HepG2 (cell line): ENCODE results near the gene NRL. TPM values are rescaled to one million over a fixed set of nuclear protein-coding genes. Genes with fewer than 3 reads are reported as not detected.

ENCODE experiments used
- ARHGAP35 ChIP-seq: sonication (generic); formaldehyde crosslinking; IDR thresholded peaks from 2 replicates; pipeline ENCODE4 v1.9.0; 2022; ENCODE audit warnings: mild to moderate bottlenecking, inconsistent platforms, moderate library complexity, missing genetic modification reagents, borderline replicate concordance
- BCL6 ChIP-seq: IDR thresholded peaks from 2 replicates; pipeline ENCODE4 v1.6.1; 2016; ENCODE audit warnings: missing genetic modification reagents, missing compliant biosample characterization
- BRF2 ChIP-seq: sonication (generic); formaldehyde crosslinking; IDR thresholded peaks from 2 replicates; pipeline ENCODE4 v1.8.1; 2022; ENCODE audit warnings: mild to moderate bottlenecking, missing genetic modification reagents
- CENPX ChIP-seq: sonication (generic); formaldehyde crosslinking; IDR thresholded peaks from 2 replicates; pipeline ENCODE4 v1.9.0; 2021; ENCODE audit warnings: mild to moderate bottlenecking, missing genetic modification reagents, moderate library complexity
- EZH2 ChIP-seq: conservative IDR thresholded peaks from 2 replicates; pipeline ENCODE4 v1.6.1; 2012; ENCODE audit warnings: mild to moderate bottlenecking, low read depth, low read length, moderate library complexity
- GLI4 ChIP-seq: sonication (generic); formaldehyde crosslinking; IDR thresholded peaks from 2 replicates; pipeline ENCODE4 v1.5.1; 2020; ENCODE audit warnings: missing genetic modification reagents, mild to moderate bottlenecking, moderate library complexity, borderline replicate concordance
- KAT8 ChIP-seq: IDR thresholded peaks from 2 replicates; pipeline ENCODE4 v1.6.1; 2016; ENCODE audit warnings: missing genetic modification reagents, missing compliant biosample characterization
- KDM4B ChIP-seq: sonication (generic); formaldehyde crosslinking; IDR thresholded peaks from 2 replicates; pipeline ENCODE4 v1.4.0; 2020; ENCODE audit warnings: missing genetic modification reagents
- KLF9 ChIP-seq: IDR thresholded peaks from 2 replicates; pipeline ENCODE4 v1.6.1; 2016; ENCODE audit warnings: low read depth
- MAFK ChIP-seq, 2 experiments: IDR thresholded peaks in 1 of 2; conservative IDR thresholded peaks in 1 of 2; 2 replicates each; pipeline ENCODE4 v1.6.1; 2011; ENCODE audit warnings: improper control_type of control experiment in 2 of 2, low read length in 2 of 2
- ZC3H4 ChIP-seq: sonication (generic); formaldehyde crosslinking; IDR thresholded peaks from 2 replicates; pipeline ENCODE4 v1.4.0; 2020; ENCODE audit warnings: missing genetic modification reagents, borderline replicate concordance
- ZFP91 ChIP-seq: sonication (generic); formaldehyde crosslinking; IDR thresholded peaks from 2 replicates; pipeline ENCODE4 v1.9.0; 2022; ENCODE audit warnings: missing genetic modification reagents, mild to moderate bottlenecking, borderline replicate concordance
- ZIK1 ChIP-seq: sonication (generic); formaldehyde crosslinking; IDR thresholded peaks from 2 replicates; pipeline ENCODE4 v1.5.0; 2020; ENCODE audit warnings: mild to moderate bottlenecking, low read depth, missing genetic modification reagents, borderline replicate concordance
- ZKSCAN5 ChIP-seq: sonication (generic); formaldehyde crosslinking; IDR thresholded peaks from 2 replicates; pipeline ENCODE4 v1.5.1; 2020; ENCODE audit warnings: mild to moderate bottlenecking, missing genetic modification reagents
- ZNF280D ChIP-seq: sonication (generic); formaldehyde crosslinking; IDR thresholded peaks from 2 replicates; pipeline ENCODE4 v1.5.1; 2020; ENCODE audit warnings: mild to moderate bottlenecking, missing genetic modification reagents
- ZNF431 ChIP-seq: sonication (generic); formaldehyde crosslinking; IDR thresholded peaks from 2 replicates; pipeline ENCODE4 v1.9.0; 2022; ENCODE audit warnings: missing genetic modification reagents, low read depth, mild to moderate bottlenecking, borderline replicate concordance
- ZNF709 ChIP-seq: sonication (generic); formaldehyde crosslinking; IDR thresholded peaks from 2 replicates; pipeline ENCODE4 v1.5.0; 2020; ENCODE audit warnings: mild to moderate bottlenecking, missing genetic modification reagents
- ZNF772 ChIP-seq: sonication (generic); formaldehyde crosslinking; IDR thresholded peaks from 2 replicates; pipeline ENCODE4 v1.5.0; 2020; ENCODE audit warnings: mild to moderate bottlenecking, missing genetic modification reagents
- ZZZ3 ChIP-seq: sonication (generic); formaldehyde crosslinking; IDR thresholded peaks from 2 replicates; pipeline ENCODE4 v1.4.0; 2020; ENCODE audit warnings: missing genetic modification reagents, mild to moderate bottlenecking, borderline replicate concordance
- polyA plus RNA-seq, 8 experiments: library from polyadenylated mRNA; depleted of rRNA in 3 of 8; stranded (reverse) in 7 of 8; unstranded in 1 of 8; fragments of >200 nt; fragmentation: Illumina TruSeq in 4 of 8; extraction: Trizol in 4 of 8; gene quantifications; 2 replicates each; pipeline versions ENCODE4 v1.2.1 to v1.2.3, GENCODE V29; 2011 to 2016; ENCODE audit warnings: low read depth in 4 of 8, missing spikeins in 1 of 8, mixed read lengths in 1 of 8; ENCODE audit not compliant: insufficient read depth in 1 of 8
- total RNA-seq, 5 experiments: library from RNA; depleted of rRNA; stranded (reverse); fragments of >200 nt; fragmentation: Illumina TruSeq; extraction: Trizol; gene quantifications; 2 replicates each; pipeline ENCODE4 v1.2.3, GENCODE V29; 2016; ENCODE audit warnings: low read depth in 1 of 5
- TF ChIP-seq, protein P1 (sequence below): sonication (generic); formaldehyde crosslinking; conservative IDR thresholded peaks from 2 replicates; pipeline ENCODE4 v1.4.0; 2020; ENCODE audit warnings: missing genetic modification reagents

NRL gene
- total and polyA plus RNA-seq, 2 of the 13 experiments (the other 11 are each of a cell fraction or from before 2014, with no cell fraction given) = 2.5 to 4.7 TPM

DNA sequence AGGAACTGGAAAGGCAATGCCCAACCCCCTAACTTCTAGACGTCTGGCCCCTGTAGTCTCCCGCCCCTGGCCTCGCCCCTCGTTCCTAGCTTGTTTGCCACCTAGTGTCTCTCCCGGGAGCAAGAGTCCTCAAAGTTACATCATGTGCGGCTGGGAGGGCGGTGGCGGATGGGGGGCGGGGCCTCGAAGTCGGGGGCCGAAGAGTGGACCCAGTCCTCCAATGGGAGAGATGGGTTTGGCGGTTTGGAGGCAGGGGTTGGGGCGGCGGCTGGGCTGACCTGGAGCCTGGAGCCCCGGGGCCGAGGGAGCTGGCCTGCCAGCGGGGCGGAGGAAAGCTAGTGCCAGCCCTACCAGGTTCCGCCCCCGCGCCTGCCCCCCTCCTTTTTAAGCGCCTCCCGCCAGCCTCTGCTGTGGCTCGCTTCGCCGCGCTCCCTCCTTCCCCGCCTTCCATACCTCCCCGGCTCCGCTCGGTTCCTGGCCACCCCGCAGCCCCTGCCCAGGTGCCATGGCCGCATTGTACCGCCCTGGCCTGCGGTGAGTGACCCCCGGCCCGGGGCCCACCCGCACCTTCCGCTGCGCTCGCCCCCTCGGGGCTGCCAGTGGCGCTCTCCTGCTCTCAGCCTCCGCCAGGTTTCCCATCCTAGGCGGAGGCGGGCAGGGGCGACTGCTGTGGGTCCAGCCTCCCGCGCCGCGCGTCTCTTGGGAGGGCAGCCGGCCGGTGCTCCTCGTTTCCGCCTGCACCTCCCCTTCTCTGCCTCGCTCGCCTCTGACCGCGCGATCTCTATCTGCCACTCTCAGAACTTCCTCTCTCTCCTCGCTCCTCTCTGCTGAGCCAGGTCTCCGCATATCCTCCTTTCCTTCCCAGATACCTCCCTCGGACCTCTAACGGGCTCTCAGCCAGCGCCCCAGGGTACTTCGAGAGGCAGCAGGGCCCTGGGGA is 20.6 kb downstream of the NRL start, which contains the start of gene PCK2 (continued):
- peak; percentile 98 for TF ChIP-seq ZNF280D (CRISPR knock-in tag)
- TF ChIP-seq ARHGAP35 (CRISPR knock-in tag) = peak; percentile 97
- no peak; the same call in 1 of the 2 replicates for TF ChIP-seq ZKSCAN5 (CRISPR knock-in tag)
- TF ChIP-seq KDM4B (CRISPR knock-in tag) = peak; percentile 97
- TF ChIP-seq ZNF772 = no peak; the same call in none of the 2 replicates
- TF ChIP-seq KAT8 = peak; percentile 93
- no peak for TF ChIP-seq ZNF431 (CRISPR knock-in tag)
- TF ChIP-seq ZZZ3 (CRISPR knock-in tag) = peak; percentile 84
- no peak for TF ChIP-seq ZFP91 (CRISPR knock-in tag)
- peak; percentile 90; the same call in 1 of the 2 replicates for TF ChIP-seq ZIK1 (CRISPR knock-in tag)
- TF ChIP-seq BRF2 (CRISPR knock-in tag) = peak; percentile 94
- TF ChIP-seq EZH2 = no peak
- TF ChIP-seq BCL6 (CRISPR knock-in tag) = peak; percentile 78
- TF ChIP-seq GLI4 (CRISPR knock-in tag) = peak; percentile 98
- TF ChIP-seq KLF9 (CRISPR knock-in tag) = peak; percentile 70; the same call in 1 of the 2 replicates
- TF ChIP-seq, protein P1, sequence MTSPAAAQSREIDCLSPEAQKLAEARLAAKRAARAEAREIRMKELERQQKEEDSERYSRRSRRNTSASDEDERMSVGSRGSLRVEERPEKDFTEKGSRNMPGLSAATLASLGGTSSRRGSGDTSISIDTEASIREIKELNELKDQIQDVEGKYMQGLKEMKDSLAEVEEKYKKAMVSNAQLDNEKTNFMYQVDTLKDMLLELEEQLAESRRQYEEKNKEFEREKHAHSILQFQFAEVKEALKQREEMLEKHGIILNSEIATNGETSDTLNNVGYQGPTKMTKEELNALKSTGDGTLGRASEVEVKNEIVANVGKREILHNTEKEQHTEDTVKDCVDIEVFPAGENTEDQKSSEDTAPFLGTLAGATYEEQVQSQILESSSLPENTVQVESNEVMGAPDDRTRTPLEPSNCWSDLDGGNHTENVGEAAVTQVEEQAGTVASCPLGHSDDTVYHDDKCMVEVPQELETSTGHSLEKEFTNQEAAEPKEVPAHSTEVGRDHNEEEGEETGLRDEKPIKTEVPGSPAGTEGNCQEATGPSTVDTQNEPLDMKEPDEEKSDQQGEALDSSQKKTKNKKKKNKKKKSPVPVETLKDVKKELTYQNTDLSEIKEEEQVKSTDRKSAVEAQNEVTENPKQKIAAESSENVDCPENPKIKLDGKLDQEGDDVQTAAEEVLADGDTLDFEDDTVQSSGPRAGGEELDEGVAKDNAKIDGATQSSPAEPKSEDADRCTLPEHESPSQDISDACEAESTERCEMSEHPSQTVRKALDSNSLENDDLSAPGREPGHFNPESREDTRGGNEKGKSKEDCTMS (CRISPR knock-in tag) = no peak
- no peak for TF ChIP-seq CENPX (CRISPR knock-in tag)
- no peak for TF ChIP-seq ZNF709
- peak; percentile 96 for TF ChIP-seq ZC3H4
- no peak for TF ChIP-seq MAFK (conservative IDR thresholded peaks at IDR 0.05 in 1 of 2, IDR thresholded peaks at IDR 0.05 in 1 of 2; ENCODE audit: low read length in 2 of 2)
